KMS-11 (cell line): ENCODE results near the gene HOXA9.

Experiments
- H2AFZ ChIP-seq: fragments of 200-600 bp; sonication (generic); 2 replicates; pipeline ENCODE4 v1.6.1; 2016; ENCODE audit warnings: antibody characterized with exemption, mixed run types, low read depth
- H3K27ac ChIP-seq: fragments of 200-600 bp; sonication (generic); 2 replicates; pipeline ENCODE4 v1.6.1; 2016; ENCODE audit warnings: mild to moderate bottlenecking, mixed run types
- H3K27me3 ChIP-seq: fragments of 200-600 bp; sonication (generic); 2 replicates; pipeline ENCODE4 v1.6.1; 2017; ENCODE audit warnings: mild to moderate bottlenecking, low read depth, mixed run types, moderate library complexity; ENCODE audit not compliant: insufficient read depth
- H3K36me3 ChIP-seq: fragments of 200-600 bp; sonication (generic); 2 replicates; pipeline ENCODE4 v1.6.1; 2017; ENCODE audit warnings: mild to moderate bottlenecking, mixed run types; ENCODE audit not compliant: insufficient read depth
- H3K4me1 ChIP-seq: fragments of 200-600 bp; sonication (generic); 2 replicates; pipeline ENCODE4 v1.6.1; 2016; ENCODE audit warnings: mild to moderate bottlenecking, low read depth, mixed run types; ENCODE audit not compliant: poor library complexity, severe bottlenecking
- H3K4me2 ChIP-seq: fragments of 200-600 bp; sonication (generic); 2 replicates; pipeline ENCODE4 v1.7.0; 2016; ENCODE audit warnings: mild to moderate bottlenecking, mixed run types
- H3K4me3 ChIP-seq: fragments of 200-600 bp; sonication (generic); IDR thresholded peaks from 2 replicates; pipeline ENCODE4 v1.6.1; 2017; ENCODE audit warnings: low read depth, low read length, mixed read lengths; ENCODE audit not compliant: insufficient read depth
- H3K79me2 ChIP-seq: fragments of 200-600 bp; sonication (generic); 2 replicates; pipeline ENCODE4 v1.6.1; 2016; ENCODE audit warnings: low read depth, mixed run types; ENCODE audit not compliant: insufficient read depth
- H3K9ac ChIP-seq: fragments of 200-600 bp; sonication (generic); 2 replicates; pipeline ENCODE4 v1.6.1; 2016; ENCODE audit warnings: mild to moderate bottlenecking, mixed run types
- H4K20me1 ChIP-seq: fragments of 200-600 bp; sonication (generic); 2 replicates; pipeline ENCODE4 v1.6.1; 2016; ENCODE audit warnings: mild to moderate bottlenecking, mixed run types; ENCODE audit not compliant: insufficient read depth
- CTCF ChIP-seq: fragments of 200-600 bp; sonication (generic); conservative IDR thresholded peaks from 2 replicates; pipeline ENCODE4 v1.6.1; 2017; ENCODE audit warnings: low read depth, mild to moderate bottlenecking, antibody characterized with exemption, low read length, moderate library complexity, mixed read lengths

HOXA9 gene

GRCh38 chr7:27188386-27189294, 23.3 kb upstream of the HOXA9 start:
- TF ChIP-seq CTCF: no peak
- Histone ChIP-seq H3K4me1 (peaks cover 8% of the 10 kb centered on the region), H2AFZ (no peak overlapping the region), H3K4me3 (no peak overlapping the region), H3K36me3 (no peaks in the 10 kb centered on the region), H3K9ac (no peak overlapping the region), H3K27ac (no peak overlapping the region), H4K20me1 (no peaks in the 10 kb centered on the region), H3K79me2 (no peaks in the 10 kb centered on the region), H3K4me2 (no peak overlapping the region), H3K27me3 (peaks cover 12% of the 10 kb centered on the region; the same call in 1 of the 2 replicates)

GRCh38 chr7:27187475-27188385, 22.4 kb upstream of the HOXA9 start:
- Histone ChIP-seq H3K79me2 (no peaks in the 10 kb centered on the region), H3K9ac (no peak overlapping the region), H3K4me2 (peak overlapping the region; percentile 32; the same call in 1 of the 2 replicates), H4K20me1 (no peaks in the 10 kb centered on the region), H3K27ac (no peak overlapping the region), H3K4me3 (no peak overlapping the region), H2AFZ (peak overlapping the region; percentile 31; the same call in 1 of the 2 replicates), H3K4me1 (peaks cover 8% of the 10 kb centered on the region), H3K36me3 (no peaks in the 10 kb centered on the region), H3K27me3 (peaks cover 12% of the 10 kb centered on the region; the same call in 1 of the 2 replicates)
- TF ChIP-seq CTCF: no peak

GRCh38 chr7:27186668-27187474, 21.5 kb upstream of the HOXA9 start:
- no peak overlapping the region for H3K4me2 ChIP-seq
- H3K79me2 ChIP-seq: no peaks in the 10 kb centered on the region
- no peaks in the 10 kb centered on the region for H3K36me3 ChIP-seq
- no peak overlapping the region for H2AFZ ChIP-seq
- peaks cover 8% of the 10 kb centered on the region for H3K4me1 ChIP-seq
- TF ChIP-seq CTCF: no peak
- H3K27ac ChIP-seq: no peak overlapping the region
- no peaks in the 10 kb centered on the region for H4K20me1 ChIP-seq
- H3K27me3 ChIP-seq: peaks cover 12% of the 10 kb centered on the region; the same call in 1 of the 2 replicates
- H3K9ac ChIP-seq: no peak overlapping the region
- H3K4me3 ChIP-seq: no peak overlapping the region
